ENCODE results near the gene IL32. TPM values are rescaled to one million over a fixed set of nuclear protein-coding genes. Genes with fewer than 3 reads are reported as not detected.

Gene IL32
- total RNA-seq, 1 donor from 2014 or later, result 1.4 TPM

DNA sequence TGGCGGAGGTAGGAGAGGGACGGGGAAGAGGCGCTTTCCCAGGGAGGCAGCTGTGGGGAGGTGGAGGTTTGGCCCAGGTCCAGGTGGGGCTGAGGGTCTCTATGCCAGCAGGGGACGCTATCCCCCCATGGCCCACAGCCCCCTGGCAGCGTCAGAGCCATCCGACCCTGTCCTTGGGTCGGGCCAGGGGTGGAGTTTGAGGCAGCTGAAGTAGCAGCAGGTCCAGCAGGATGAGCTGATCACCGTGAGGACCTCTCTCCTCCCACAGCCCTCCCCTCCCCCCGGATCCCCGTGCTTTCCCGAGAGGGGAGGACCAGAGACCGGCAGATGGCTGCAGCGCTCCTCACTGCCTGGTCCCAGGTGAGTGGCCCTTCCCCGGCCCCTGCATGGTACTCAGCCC is 50.1 kb downstream of the IL32 start:
- Histone ChIP-seq H3K27me3 (no peaks in the 10 kb centered on the region), H2AFZ (replicated peaks) (no peak overlapping the region), H3K36me3 (no peaks in the 10 kb centered on the region), H3K9ac (no peak overlapping the region), H3K4me3 (no peak overlapping the region), H3K27ac (no peak overlapping the region), H3K4me1 (peaks cover 14% of the 10 kb centered on the region), H3K9me3 (ENCODE audit: low read depth) (no peaks in the 10 kb centered on the region), H4K20me1 (ENCODE audit: low read depth) (no peaks in the 10 kb centered on the region), H3K4me2 (no peak overlapping the region), H3F3A (ENCODE audit: low read depth) (no peaks in the 10 kb centered on the region), H3K79me2 (ENCODE audit: low read depth) (peaks cover 23% of the 10 kb centered on the region)
- Mint-ChIP-seq H3K27me3 (ENCODE audit: insufficient read depth, low read depth) (no peaks in the 10 kb centered on the region), H3K36me3 (peaks cover 4% of the 10 kb centered on the region), H3K4me1 (peaks cover 25% of the 10 kb centered on the region), H3K4me3 (no peak overlapping the region), H3K27ac (no peak overlapping the region), H3K9me3 (no peaks in the 10 kb centered on the region)
- TF ChIP-seq, protein P1, sequence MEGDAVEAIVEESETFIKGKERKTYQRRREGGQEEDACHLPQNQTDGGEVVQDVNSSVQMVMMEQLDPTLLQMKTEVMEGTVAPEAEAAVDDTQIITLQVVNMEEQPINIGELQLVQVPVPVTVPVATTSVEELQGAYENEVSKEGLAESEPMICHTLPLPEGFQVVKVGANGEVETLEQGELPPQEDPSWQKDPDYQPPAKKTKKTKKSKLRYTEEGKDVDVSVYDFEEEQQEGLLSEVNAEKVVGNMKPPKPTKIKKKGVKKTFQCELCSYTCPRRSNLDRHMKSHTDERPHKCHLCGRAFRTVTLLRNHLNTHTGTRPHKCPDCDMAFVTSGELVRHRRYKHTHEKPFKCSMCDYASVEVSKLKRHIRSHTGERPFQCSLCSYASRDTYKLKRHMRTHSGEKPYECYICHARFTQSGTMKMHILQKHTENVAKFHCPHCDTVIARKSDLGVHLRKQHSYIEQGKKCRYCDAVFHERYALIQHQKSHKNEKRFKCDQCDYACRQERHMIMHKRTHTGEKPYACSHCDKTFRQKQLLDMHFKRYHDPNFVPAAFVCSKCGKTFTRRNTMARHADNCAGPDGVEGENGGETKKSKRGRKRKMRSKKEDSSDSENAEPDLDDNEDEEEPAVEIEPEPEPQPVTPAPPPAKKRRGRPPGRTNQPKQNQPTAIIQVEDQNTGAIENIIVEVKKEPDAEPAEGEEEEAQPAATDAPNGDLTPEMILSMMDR (IDR thresholded peaks at IDR 0.05), result peak; percentile 13
- no peak for TF ChIP-seq EZH2 (IDR thresholded peaks at IDR 0.05)
- no peak for TF ChIP-seq EZH2phosphoT487 (IDR thresholded peaks at IDR 0.05)
- no peak for DNase-seq (ENCODE audit: low spot score)

DNA sequence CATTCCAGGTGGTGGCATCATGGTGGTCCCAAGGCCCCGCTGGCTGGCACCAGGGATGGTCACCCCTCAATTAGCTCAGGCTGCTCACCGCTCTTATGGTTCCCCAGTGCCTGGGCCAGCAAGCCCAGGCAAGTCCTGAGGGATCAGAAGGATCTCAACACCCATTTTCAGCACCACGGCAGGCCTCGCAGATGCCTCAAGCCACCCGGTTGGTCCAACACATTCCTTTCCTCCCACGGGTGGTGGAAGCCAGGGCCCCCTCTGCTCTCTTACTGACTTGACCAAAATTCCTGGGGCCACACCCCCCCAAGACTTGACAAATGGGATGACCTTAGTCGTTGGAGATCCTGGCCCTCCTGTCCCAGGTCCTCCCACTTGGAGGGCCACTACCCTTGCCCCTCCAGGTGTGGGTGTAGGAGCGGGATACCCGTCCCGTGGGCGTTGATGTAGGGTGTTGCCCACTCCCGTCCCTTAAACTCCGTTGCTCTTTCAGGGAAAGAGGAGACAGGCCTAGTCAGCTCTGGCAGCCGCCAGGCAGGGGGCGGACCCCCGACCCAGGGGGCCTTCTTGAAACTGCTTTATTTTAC is 52.9 kb downstream of the IL32 start:
- H3K27ac Mint-ChIP-seq, result no peak overlapping the region
- H3K4me2 ChIP-seq, result no peak overlapping the region
- H3K36me3 ChIP-seq, result no peaks in the 10 kb centered on the region
- peaks cover 5% of the 10 kb centered on the region for H3K4me1 ChIP-seq
- no peak overlapping the region for H2AFZ ChIP-seq (replicated peaks)
- no peak overlapping the region for H3K27ac ChIP-seq
- H3K4me3 Mint-ChIP-seq, result no peak overlapping the region
- H4K20me1 ChIP-seq (ENCODE audit: low read depth), result no peaks in the 10 kb centered on the region
- peaks cover 14% of the 10 kb centered on the region for H3K79me2 ChIP-seq (ENCODE audit: low read depth)
- peaks cover 8% of the 10 kb centered on the region for H3F3A ChIP-seq (ENCODE audit: low read depth)
- TF ChIP-seq, protein P1 (IDR thresholded peaks at IDR 0.05), result no peak
- TF ChIP-seq EZH2 (IDR thresholded peaks at IDR 0.05) (no peak), EZH2phosphoT487 (IDR thresholded peaks at IDR 0.05) (no peak)
- H3K36me3 Mint-ChIP-seq, result peaks cover 4% of the 10 kb centered on the region
- H3K9ac ChIP-seq, result no peak overlapping the region
- H3K4me1 Mint-ChIP-seq, result peaks cover 14% of the 10 kb centered on the region
- no peak overlapping the region for H3K4me3 ChIP-seq
- peaks cover 5% of the 10 kb centered on the region for H3K27me3 Mint-ChIP-seq (ENCODE audit: insufficient read depth, low read depth)
- DNase-seq (ENCODE audit: low spot score), result no peak
- no peaks in the 10 kb centered on the region for H3K9me3 ChIP-seq (ENCODE audit: low read depth)
- peaks cover 3% of the 10 kb centered on the region for H3K27me3 ChIP-seq
- H3K9me3 Mint-ChIP-seq, result no peaks in the 10 kb centered on the region

DNA sequence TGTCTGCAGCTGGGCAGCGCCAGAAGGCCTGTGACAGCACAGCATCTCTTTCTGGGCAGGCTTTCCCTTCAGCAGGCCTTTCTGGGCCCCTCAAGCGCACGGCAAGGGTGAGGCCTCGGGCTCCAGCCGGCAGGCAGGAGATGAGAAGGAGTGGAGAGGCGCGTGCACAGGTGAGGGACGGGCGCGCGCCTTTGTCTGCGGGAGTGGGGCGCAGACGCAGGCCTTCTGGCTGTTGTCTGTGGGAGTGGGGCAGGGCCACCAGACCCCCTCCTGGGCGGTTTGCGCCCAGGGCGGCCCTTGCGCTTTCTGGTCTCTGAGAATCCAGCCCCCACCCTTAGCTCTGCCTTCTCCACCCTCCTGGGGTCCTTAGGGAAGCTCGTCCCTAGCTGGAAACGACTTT is 53.4 kb downstream of the IL32 start:
- H3K4me3 ChIP-seq, result no peak overlapping the region
- no peak overlapping the region for H3K27ac ChIP-seq
- TF ChIP-seq EZH2 (IDR thresholded peaks at IDR 0.05) (no peak), EZH2phosphoT487 (IDR thresholded peaks at IDR 0.05) (no peak)
- TF ChIP-seq, protein P1 (IDR thresholded peaks at IDR 0.05), result no peak
- Mint-ChIP-seq H3K4me3 (no peak overlapping the region), H3K4me1 (peaks cover 14% of the 10 kb centered on the region), H3K36me3 (peaks cover 4% of the 10 kb centered on the region), H3K27me3 (ENCODE audit: insufficient read depth, low read depth) (peaks cover 8% of the 10 kb centered on the region), H3K27ac (no peak overlapping the region), H3K9me3 (no peaks in the 10 kb centered on the region)
- H3K36me3 ChIP-seq, result no peaks in the 10 kb centered on the region
- H3F3A ChIP-seq (ENCODE audit: low read depth), result peaks cover 13% of the 10 kb centered on the region
- no peaks in the 10 kb centered on the region for H3K4me1 ChIP-seq
- H3K9me3 ChIP-seq (ENCODE audit: low read depth), result no peaks in the 10 kb centered on the region
- H3K27me3 ChIP-seq, result peaks cover 3% of the 10 kb centered on the region
- DNase-seq (ENCODE audit: low spot score), result no peak
- H2AFZ ChIP-seq (replicated peaks), result no peak overlapping the region
- H3K79me2 ChIP-seq (ENCODE audit: low read depth), result peaks cover 8% of the 10 kb centered on the region
- H4K20me1 ChIP-seq (ENCODE audit: low read depth), result no peaks in the 10 kb centered on the region
- H3K4me2 ChIP-seq, result no peak overlapping the region
- H3K9ac ChIP-seq, result no peak overlapping the region

Small RNAs within 50 kb of the gene (small RNA-seq; reads per million reads assigned to genes)
- not detected for gene RNU1-22P

Other genes with a start within 250 kb of the IL32 start
- gene PRSS21, start 248.4 kb upstream of the IL32 start, total RNA-seq (ENCODE audit: low replicate concordance), result not detected in 2 replicates
- gene ZG16B, start 235.3 kb upstream of the IL32 start, total RNA-seq (ENCODE audit: low replicate concordance), result not detected in 2 replicates
- not detected in 2 replicates for gene PRSS22, start 207.5 kb upstream of the IL32 start, total RNA-seq (ENCODE audit: low replicate concordance)
- 15.8 and 46.5 TPM in 2 replicates for gene FLYWCH2, start 182.4 kb upstream of the IL32 start, total RNA-seq (ENCODE audit: low replicate concordance)
- 5.1 and 16.1 TPM in 2 replicates for gene FLYWCH1, start 153.7 kb upstream of the IL32 start, total RNA-seq (ENCODE audit: low replicate concordance)
- gene KREMEN2, start 101.4 kb upstream of the IL32 start, total RNA-seq (ENCODE audit: low replicate concordance), result 0.51 and 5.6 TPM in 2 replicates
- gene PAQR4, start 96.3 kb upstream of the IL32 start, total RNA-seq (ENCODE audit: low replicate concordance), result 3.3 and 15.4 TPM in 2 replicates
- gene PKMYT1, start 85.2 kb upstream of the IL32 start, total RNA-seq (ENCODE audit: low replicate concordance), result 4.6 and 38.5 TPM in 2 replicates
- not detected in 2 replicates for gene CLDN9, start 52.7 kb upstream of the IL32 start, total RNA-seq (ENCODE audit: low replicate concordance)
- 31.6 and 60.0 TPM in 2 replicates for gene CLDN6, start 47.5 kb upstream of the IL32 start, total RNA-seq (ENCODE audit: low replicate concordance)
- 6.7 and 14.3 TPM in 2 replicates for gene TNFRSF12A, start 45.3 kb upstream of the IL32 start, total RNA-seq (ENCODE audit: low replicate concordance)
- 1.6 and 15.7 TPM in 2 replicates for gene HCFC1R1, start 41.7 kb upstream of the IL32 start, total RNA-seq (ENCODE audit: low replicate concordance)
- gene THOC6, start 41.6 kb upstream of the IL32 start, total RNA-seq (ENCODE audit: low replicate concordance), result 16.6 and 28.6 TPM in 2 replicates
- 0.12 TPM in 1 of 2 replicates, not detected in the other for gene BICDL2, start 28.7 kb upstream of the IL32 start, total RNA-seq (ENCODE audit: low replicate concordance)
- gene MMP25, start 19.1 kb upstream of the IL32 start, total RNA-seq (ENCODE audit: low replicate concordance), result 0.58 and 0.62 TPM in 2 replicates
- 5.4 and 16.2 TPM in 2 replicates for gene ZSCAN10, start 33.7 kb downstream of the IL32 start, total RNA-seq (ENCODE audit: low replicate concordance)
- gene ZNF205, start 46.9 kb downstream of the IL32 start, total RNA-seq (ENCODE audit: low replicate concordance), result 5.4 and 19.6 TPM in 2 replicates
- gene ZNF213, start 69.4 kb downstream of the IL32 start, total RNA-seq (ENCODE audit: low replicate concordance), result 1.3 and 4.0 TPM in 2 replicates
- gene OR1F1, start 122.6 kb downstream of the IL32 start, total RNA-seq (ENCODE audit: low replicate concordance), result not detected in 2 replicates
- gene ZNF200, start 169.5 kb downstream of the IL32 start, total RNA-seq (ENCODE audit: low replicate concordance), result 9.4 and 10.1 TPM in 2 replicates
- not detected in 2 replicates for gene MEFV, start 191.0 kb downstream of the IL32 start, total RNA-seq (ENCODE audit: low replicate concordance)
- gene ZNF263, start 217.9 kb downstream of the IL32 start, total RNA-seq (ENCODE audit: low replicate concordance), result 30.1 and 40.8 TPM in 2 replicates
- 6.6 and 10.6 TPM in 2 replicates for gene TIGD7, start 239.8 kb downstream of the IL32 start, total RNA-seq (ENCODE audit: low replicate concordance)
- 30.4 and 36.3 TPM in 2 replicates for gene ZNF75A, start 239.9 kb downstream of the IL32 start, total RNA-seq (ENCODE audit: low replicate concordance)

Data from neural progenitor cell (in vitro differentiated cells).